Peyer's patch (tissue), 4 donors: ENCODE measurements around the gene SLC25A45.

ENCODE experiments used
- CTCF ChIP-seq, 6 experiments: fragments of 450-650 bp in 4 of 6; fragments of 200-600 bp in 2 of 6; sonication (generic) in 1 of 6; IDR thresholded peaks; one replicate each; pipeline ENCODE4 v1.5.1; 2017 to 2019; ENCODE audit warnings: antibody characterized with exemption in 6 of 6, mild to moderate bottlenecking in 3 of 6, moderate library complexity in 1 of 6
- POLR2A ChIP-seq, 2 donors: fragments of 450-650 bp; IDR thresholded peaks; one replicate each; pipeline ENCODE4 v1.5.1; 2017; ENCODE audit warnings: antibody characterized with exemption in 2 of 2, mild to moderate bottlenecking in 2 of 2, moderate library complexity in 2 of 2

GRCh38 chr11:65355013-65355775 is 27.3 kb downstream of the SLC25A45 start:
- no peak for TF ChIP-seq CTCF (IDR thresholded peaks at IDR 0.05)
- no peak for TF ChIP-seq POLR2A (IDR thresholded peaks at IDR 0.05)
